Adrenal gland (tissue), 12 donors: ENCODE results near the gene SDK1. TPM values are rescaled to one million over a fixed set of nuclear protein-coding genes. Genes with fewer than 3 reads are reported as not detected.

Experiments
- DNase-seq, 7 donors: peaks; one replicate each; pipeline ENCODE4 v3.0.0-alpha.2; 2019 to 2020
- H3K27ac ChIP-seq, 5 donors: fragments of 200-600 bp; sonication (generic) in 4 of 5; 1 replicate in 3 of 5; 2 replicates in 2 of 5; pipeline versions ENCODE4 v1.5.1 to v1.8.0; 2016 to 2020; ENCODE audit warnings: mild to moderate bottlenecking in 1 of 5
- H3K27me3 ChIP-seq: fragments of 200-600 bp; 2 replicates; pipeline ENCODE4 v1.8.0; 2021
- H3K36me3 ChIP-seq, 2 donors: fragments of 200-600 bp; replicated peaks in 1 of 2; 1 replicate in 1 of 2; 2 replicates in 1 of 2; pipeline versions ENCODE4 v1.5.1 to v1.8.0; 2018 to 2022
- H3K4me1 ChIP-seq, 2 donors: fragments of 200-600 bp; replicated peaks in 1 of 2; 1 replicate in 1 of 2; 2 replicates in 1 of 2; pipeline versions ENCODE4 v1.5.1 to v1.8.0; 2018 to 2021
- H3K4me3 ChIP-seq, 4 donors: fragments of 200-600 bp; sonication (generic) in 3 of 4; one replicate each; pipeline ENCODE4 v1.5.1; 2016 to 2018
- H3K9me3 ChIP-seq, 3 donors: fragments of 200-600 bp; sonication (generic) in 1 of 3; replicated peaks in 1 of 3; 1 replicate in 2 of 3; 2 replicates in 1 of 3; pipeline versions ENCODE4 v1.5.1 to v1.8.0; 2016 to 2021
- POLR2A ChIP-seq, 2 donors: fragments of 450-650 bp; IDR thresholded peaks; one replicate each; pipeline ENCODE4 v1.6.1; 2017; ENCODE audit warnings: antibody characterized with exemption in 2 of 2, mild to moderate bottlenecking in 2 of 2, moderate library complexity in 1 of 2
- WGBS, 4 donors: extraction: QIAGEN DNeasy Blood & Tissue Kit in 2 of 4; methylation state at CpG; one replicate each; pipeline versions ENCODE4 v1.1.5 to v1.1.7; 2013 to 2017; 5-methylcytosine and 5-hydroxymethylcytosine counted together
- intact Hi-C, 2 donors: fragments of 100-400 bp; cut with DNase I; formaldehyde crosslinking; loops; one replicate each; pipeline versions ENCODE4 v1.14.1 to v1.15.0; 2022 to 2023
- polyA plus RNA-seq, 3 donors: library from polyadenylated mRNA; stranded (reverse); fragments of 200-250 nt in 2 of 3; fragments of 350-450 nt in 1 of 3; fragmentation: Illumina TruSeq in 1 of 3; extraction: RNeasy Lipid Tissue Mini Kit (QIAGEN cat#74804) in 1 of 3; gene quantifications; one replicate each; pipeline ENCODE4 v1.2.3, GENCODE V29; 2013 to 2014
- total RNA-seq, 9 donors: library from RNA; depleted of rRNA in 4 of 9; stranded (reverse); fragments of >200 nt in 4 of 9; fragments of 120-200 nt in 1 of 9; fragmentation: NEBNext Ultra II Directional in 1 of 9; extraction: Animal tissue kit (Norgen Biotek cat#: 25700) in 1 of 9; gene quantifications; one replicate each; pipeline versions ENCODE4 v1.1.0 to v1.2.4, GENCODE V29; 2013 to 2023
- TF ChIP-seq, protein P1 (sequence below), 6 experiments: fragments of 450-650 bp in 4 of 6; fragments of 200-600 bp in 2 of 6; sonication (generic) in 1 of 6; IDR thresholded peaks; 1 replicate in 5 of 6; 2 replicates in 1 of 6; pipeline versions ENCODE4 v1.5.1 to v1.8.0; 2016 to 2021; ENCODE audit warnings: antibody characterized with exemption in 6 of 6, mild to moderate bottlenecking in 2 of 6, moderate library complexity in 1 of 6
- donor health status: healthy with polysubstance abuse.
- donor health status: Bipolar disorder and iron deficiency.
- donor health status: DM: yes; HTN: yes; CAD: no.
- donor health status: DM: no; HTN: no; CAD: no.
- donor health status: DM: no; HTN: no; CAD: no.
- donor health status: DM: yes; HTN: yes; CAD: no.

Gene SDK1
- total and polyA plus RNA-seq, 12 donors = 0.50 to 3.6 (median 1.5) TPM

DNA sequence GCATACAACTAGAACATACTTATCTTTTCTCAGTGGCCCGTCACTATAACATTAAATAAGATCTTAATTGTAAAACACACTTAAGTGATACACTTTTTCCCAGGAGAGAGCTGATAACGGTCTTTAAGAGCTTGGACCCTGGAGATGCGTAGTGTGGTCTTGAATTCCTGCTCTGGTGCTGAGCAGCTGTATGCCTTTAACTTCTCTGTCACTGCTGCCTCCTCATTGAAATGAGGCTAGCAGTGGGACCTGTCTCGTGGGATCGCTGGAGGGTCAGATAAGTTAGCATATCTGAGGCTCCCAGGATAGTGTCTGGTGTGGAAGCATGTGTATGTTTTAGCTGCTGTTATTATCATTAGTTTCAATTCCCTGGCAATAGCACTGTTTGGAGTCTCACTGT lies 194.9 kb downstream of the SDK1 start:
- no peak for DNase-seq
- intact Hi-C loops = no loop called here
- Histone ChIP-seq H3K27ac (no peak overlapping the region), H3K4me1 (no peaks in the 10 kb centered on the region), H3K27me3 (no peaks in the 10 kb centered on the region), H3K36me3 (no peaks in the 10 kb centered on the region), H3K4me3 (no peak overlapping the region), H3K9me3 (peaks cover 3 to 8% (median 7%) of the 10 kb centered on the region in 3 donors)
- 64 to 74% (median 67%) methylated on average over 5 of the region's 5 CpGs for WGBS, 4 donors
- TF ChIP-seq, protein P1, sequence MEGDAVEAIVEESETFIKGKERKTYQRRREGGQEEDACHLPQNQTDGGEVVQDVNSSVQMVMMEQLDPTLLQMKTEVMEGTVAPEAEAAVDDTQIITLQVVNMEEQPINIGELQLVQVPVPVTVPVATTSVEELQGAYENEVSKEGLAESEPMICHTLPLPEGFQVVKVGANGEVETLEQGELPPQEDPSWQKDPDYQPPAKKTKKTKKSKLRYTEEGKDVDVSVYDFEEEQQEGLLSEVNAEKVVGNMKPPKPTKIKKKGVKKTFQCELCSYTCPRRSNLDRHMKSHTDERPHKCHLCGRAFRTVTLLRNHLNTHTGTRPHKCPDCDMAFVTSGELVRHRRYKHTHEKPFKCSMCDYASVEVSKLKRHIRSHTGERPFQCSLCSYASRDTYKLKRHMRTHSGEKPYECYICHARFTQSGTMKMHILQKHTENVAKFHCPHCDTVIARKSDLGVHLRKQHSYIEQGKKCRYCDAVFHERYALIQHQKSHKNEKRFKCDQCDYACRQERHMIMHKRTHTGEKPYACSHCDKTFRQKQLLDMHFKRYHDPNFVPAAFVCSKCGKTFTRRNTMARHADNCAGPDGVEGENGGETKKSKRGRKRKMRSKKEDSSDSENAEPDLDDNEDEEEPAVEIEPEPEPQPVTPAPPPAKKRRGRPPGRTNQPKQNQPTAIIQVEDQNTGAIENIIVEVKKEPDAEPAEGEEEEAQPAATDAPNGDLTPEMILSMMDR (IDR thresholded peaks at IDR 0.05) = no peak
- no peak for TF ChIP-seq POLR2A (IDR thresholded peaks at IDR 0.05)

DNA sequence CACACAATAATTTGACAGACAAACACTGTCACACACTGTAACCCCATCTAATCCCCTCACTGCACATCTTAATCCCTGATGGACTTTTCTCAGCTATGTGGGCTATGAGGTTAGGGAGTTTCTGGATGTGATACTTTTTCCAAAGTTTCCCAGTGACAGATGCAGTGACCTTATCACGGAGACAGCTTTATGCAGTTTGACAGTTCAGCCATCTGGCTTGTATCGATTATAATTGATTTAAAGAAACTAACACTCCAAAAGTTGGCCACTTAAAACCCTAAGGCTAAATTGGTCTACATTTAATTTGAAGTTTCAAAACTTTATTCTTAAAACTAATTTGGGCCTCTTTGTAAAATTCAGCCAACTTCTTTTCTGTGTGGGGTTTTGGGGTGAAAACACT lies 196.7 kb downstream of the SDK1 start:
- TF ChIP-seq, protein P1 (IDR thresholded peaks at IDR 0.05) = no peak
- no peak for TF ChIP-seq POLR2A (IDR thresholded peaks at IDR 0.05)
- DNase-seq = no peak
- Histone ChIP-seq H3K4me1 (no peaks in the 10 kb centered on the region), H3K4me3 (no peak overlapping the region), H3K27me3 (no peaks in the 10 kb centered on the region), H3K27ac (no peak overlapping the region), H3K36me3 (no peaks in the 10 kb centered on the region), H3K9me3 (peaks cover 4 to 12% (median 7%) of the 10 kb centered on the region in 3 donors)
- intact Hi-C loops = no loop called here
- WGBS, 4 donors = 66 to 79% (median 72%) methylated on average over 2 of the region's 2 CpGs

DNA sequence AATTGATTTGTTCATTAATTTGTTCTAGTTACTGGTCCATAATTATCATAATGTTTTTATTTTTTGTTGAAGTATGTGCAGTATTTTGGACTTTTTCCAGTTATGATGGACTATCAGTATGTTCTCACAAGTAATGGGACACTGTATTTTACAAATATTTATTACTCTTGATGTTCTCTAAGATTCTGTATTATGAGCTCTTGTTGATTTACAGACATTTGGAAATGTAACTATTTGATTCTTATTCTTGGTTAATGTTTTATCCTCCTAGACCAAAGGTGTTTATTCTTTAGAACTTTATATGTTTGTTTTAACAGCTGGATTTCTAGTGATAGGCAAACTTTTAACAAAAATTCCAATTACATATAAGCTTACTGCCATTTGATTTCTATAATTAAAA lies 200.6 kb downstream of the SDK1 start:
- no peaks in the 10 kb centered on the region for H3K36me3 ChIP-seq
- no peak overlapping the region for H3K27ac ChIP-seq
- H3K4me3 ChIP-seq = no peak overlapping the region
- H3K27me3 ChIP-seq = no peaks in the 10 kb centered on the region
- TF ChIP-seq POLR2A (IDR thresholded peaks at IDR 0.05) = no peak
- no peak for DNase-seq
- H3K4me1 ChIP-seq = no peaks in the 10 kb centered on the region
- intact Hi-C loops = no loop called here
- peaks cover 4 to 12% (median 10%) of the 10 kb centered on the region in 3 donors for H3K9me3 ChIP-seq

DNA sequence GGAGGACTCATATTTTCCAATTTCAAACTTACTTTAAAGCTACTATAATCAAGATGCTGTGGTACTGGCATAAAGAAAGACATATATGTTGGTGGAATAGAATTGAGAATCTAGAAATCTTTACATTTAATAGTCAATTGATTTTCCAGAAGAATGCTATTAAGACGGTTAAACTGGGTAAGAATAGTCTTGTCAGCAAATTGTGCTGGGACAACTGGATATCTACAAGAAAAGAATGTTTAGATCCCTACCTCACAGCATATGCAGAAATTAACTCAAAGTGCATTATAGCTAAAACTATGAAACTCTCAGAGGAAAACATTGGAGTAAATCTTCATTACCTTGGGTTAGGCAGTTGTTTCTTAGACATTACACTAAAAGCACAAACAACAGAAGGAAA lies 203.3 kb downstream of the SDK1 start:
- Histone ChIP-seq H3K9me3 (peaks cover 4 to 12% (median 10%) of the 10 kb centered on the region in 3 donors), H3K27me3 (no peaks in the 10 kb centered on the region), H3K4me1 (no peaks in the 10 kb centered on the region), H3K4me3 (no peak overlapping the region), H3K27ac (no peak overlapping the region), H3K36me3 (no peaks in the 10 kb centered on the region)
- no peak for DNase-seq
- 74 to 94% (median 92%) methylated on average over 1 of the region's 1 CpG for WGBS, 4 donors
- intact Hi-C loops = no loop called here
- no peak for TF ChIP-seq POLR2A (IDR thresholded peaks at IDR 0.05)
- TF ChIP-seq, protein P1 (IDR thresholded peaks at IDR 0.05) = no peak
